ENCODE data around the gene DDX49. TPM values are rescaled to one million over a fixed set of nuclear protein-coding genes. Genes with fewer than 3 reads are reported as not detected.

Gene DDX49
- total RNA-seq, 2 experiments from 2014 or later, result 48.3 to 50.1 TPM

DNA sequence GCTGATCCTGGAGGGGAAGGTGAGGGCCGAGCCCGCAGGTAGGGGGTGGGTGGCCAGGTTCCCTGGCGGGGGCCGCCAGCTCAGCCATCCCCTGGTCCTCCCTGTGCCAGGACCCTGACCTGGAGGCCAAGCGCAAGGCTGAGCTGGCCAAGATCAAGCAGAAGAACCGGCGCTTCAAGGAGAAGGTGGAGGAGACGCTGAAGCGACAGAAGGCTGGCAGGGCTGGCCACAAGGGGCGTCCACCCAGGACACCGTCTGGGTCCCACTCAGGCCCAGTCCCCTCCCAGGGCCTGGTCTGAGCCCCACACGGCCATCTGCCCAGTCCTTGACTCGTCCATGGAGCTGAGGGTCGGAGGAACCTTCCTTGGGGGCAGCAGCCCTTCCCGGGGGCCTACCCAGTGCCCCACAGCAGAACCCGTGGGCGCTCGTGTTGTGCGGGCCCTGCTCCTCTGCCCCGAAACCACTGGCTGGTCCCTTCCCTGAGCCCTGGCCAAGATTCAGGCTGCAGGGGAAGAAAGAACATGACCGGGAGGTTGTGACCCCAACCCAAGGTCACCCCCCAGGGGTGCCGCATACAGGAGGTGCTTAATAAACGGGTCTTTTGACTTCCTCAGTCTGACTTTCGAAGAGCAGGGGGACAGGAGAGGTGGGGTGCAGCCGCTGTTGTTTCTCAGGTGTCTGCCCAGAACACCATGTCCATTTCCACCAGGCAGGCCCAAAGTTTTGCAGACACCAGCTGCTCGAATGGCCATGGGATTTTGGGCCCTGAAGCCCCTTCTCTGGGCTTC, 8.7 kb downstream of the DDX49 start:
- Mint-ChIP-seq H3K9me3 (no peaks in the 10 kb centered on the region), H3K36me3 (ENCODE audit: low read depth) (peaks cover 16% of the 10 kb centered on the region), H3K4me3 (no peak overlapping the region), H3K4me1 (ENCODE audit: low read depth) (peaks cover 5% of the 10 kb centered on the region), H3K27ac (no peak overlapping the region), H3K27me3 (ENCODE audit: low read depth) (no peaks in the 10 kb centered on the region)
- DNase-seq, result no peak
- intact Hi-C loops (cut with micrococcal nuclease), result no loop called here
- CTCF ChIA-PET, result no interaction called here

- Mint-ChIP-seq H3K9me3 (no peaks in the 10 kb centered on the region), H3K27ac (no peak overlapping the region), H3K27me3 (ENCODE audit: low read depth) (peaks cover 9% of the 10 kb centered on the region), H3K4me1 (ENCODE audit: low read depth) (peaks cover 5% of the 10 kb centered on the region), H3K36me3 (ENCODE audit: low read depth) (peaks cover 12% of the 10 kb centered on the region), H3K4me3 (no peak overlapping the region)
- intact Hi-C loops (cut with micrococcal nuclease), result no loop called here
- DNase-seq, result no peak
- CTCF ChIA-PET, result interaction anchor here (0.5 to 0.8 kb wide), 3 partner anchors 8 to 329 kb away, joined by 3 to 7 read pairs (median 3); partner anchors contain the start of genes COPE and DDX49
These were observed 9.8 kb downstream of the DDX49 start for GRCh38 chr19:18929311-18929710.

DNA sequence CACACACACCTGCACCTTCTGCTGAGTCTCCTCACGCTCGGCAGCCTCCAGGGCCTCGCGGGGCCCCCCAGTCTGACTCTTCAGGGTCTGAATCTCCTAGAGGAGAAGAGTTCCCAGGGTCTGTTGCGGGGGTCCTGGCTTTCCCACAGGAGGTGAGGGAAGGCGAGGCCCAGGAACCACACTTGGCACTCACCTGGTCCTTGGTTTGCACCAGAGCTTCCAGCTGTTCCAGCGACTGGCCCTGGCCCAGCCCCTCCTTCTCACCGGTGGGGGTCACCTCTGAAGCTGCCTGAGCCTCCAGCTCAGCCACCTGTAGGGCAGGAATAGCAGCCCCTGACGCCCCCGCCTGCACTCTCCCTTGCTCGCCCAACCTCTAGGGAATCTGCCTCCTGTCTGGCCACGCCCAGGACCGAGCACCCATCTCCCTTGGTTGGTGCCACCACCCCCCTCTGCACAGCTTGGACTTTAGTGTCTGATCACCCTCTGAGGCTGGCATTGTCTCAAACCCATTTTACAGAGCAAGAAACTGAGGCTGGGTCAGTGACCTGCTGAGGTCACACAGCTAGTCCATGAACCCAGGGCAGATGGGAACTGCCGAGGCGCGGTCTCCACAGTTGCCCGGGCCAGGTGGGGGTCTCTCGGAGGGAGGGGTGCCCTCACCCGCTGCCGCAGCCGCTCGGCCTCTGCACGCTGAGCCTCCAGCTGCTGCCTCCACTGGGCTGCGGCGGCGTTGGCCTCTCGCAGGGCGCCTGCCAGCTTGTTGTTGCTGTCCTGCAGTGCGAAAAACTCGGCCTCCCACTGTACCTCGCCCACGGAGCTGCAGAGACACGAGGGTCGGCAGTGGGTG, 12.0 kb downstream of the DDX49 start:
- Mint-ChIP-seq H3K4me1 (ENCODE audit: low read depth) (peaks cover 5% of the 10 kb centered on the region), H3K27me3 (ENCODE audit: low read depth) (peaks cover 10% of the 10 kb centered on the region), H3K9me3 (no peaks in the 10 kb centered on the region), H3K27ac (no peak overlapping the region), H3K4me3 (no peak overlapping the region), H3K36me3 (ENCODE audit: low read depth) (no peaks in the 10 kb centered on the region)
- DNase-seq, result no peak
- CTCF ChIA-PET, result interaction anchor here (1.1 kb wide), 1 partner anchor 65 kb away, joined by 3 read pairs; no protein-coding TSS in a partner anchor
- intact Hi-C loops (cut with micrococcal nuclease), result loop anchor here (1.0 kb wide), 1 partner anchor 12 kb away; the partner anchor contains the start of genes COPE and DDX49

- H3K9me3 Mint-ChIP-seq, result no peaks in the 10 kb centered on the region
- peak; percentile 83 for DNase-seq
- H3K27ac Mint-ChIP-seq, result no peak overlapping the region
- intact Hi-C loops (cut with micrococcal nuclease), result loop anchor here (1.0 kb wide), 1 partner anchor 13 kb away; the partner anchor contains the start of genes COPE and DDX49
- peaks cover 10% of the 10 kb centered on the region for H3K27me3 Mint-ChIP-seq (ENCODE audit: low read depth)
- H3K4me1 Mint-ChIP-seq (ENCODE audit: low read depth), result peaks cover 5% of the 10 kb centered on the region
- H3K4me3 Mint-ChIP-seq, result peak overlapping the region; percentile 65
- H3K36me3 Mint-ChIP-seq (ENCODE audit: low read depth), result no peaks in the 10 kb centered on the region
- CTCF ChIA-PET, result no interaction called here
These were observed 12.8 kb downstream of the DDX49 start for GRCh38 chr19:18932216-18932841.

GRCh38 chr19:18933297-18933696, 13.8 kb downstream of the DDX49 start:
- H3K4me3 Mint-ChIP-seq, result no peak overlapping the region
- intact Hi-C loops (cut with micrococcal nuclease), result no loop called here
- H3K9me3 Mint-ChIP-seq, result no peaks in the 10 kb centered on the region
- DNase-seq, result no peak
- H3K36me3 Mint-ChIP-seq (ENCODE audit: low read depth), result no peaks in the 10 kb centered on the region
- peaks cover 10% of the 10 kb centered on the region for H3K27me3 Mint-ChIP-seq (ENCODE audit: low read depth)
- H3K27ac Mint-ChIP-seq, result no peak overlapping the region
- CTCF ChIA-PET, result no interaction called here
- peaks cover 5% of the 10 kb centered on the region for H3K4me1 Mint-ChIP-seq (ENCODE audit: low read depth)

DNA sequence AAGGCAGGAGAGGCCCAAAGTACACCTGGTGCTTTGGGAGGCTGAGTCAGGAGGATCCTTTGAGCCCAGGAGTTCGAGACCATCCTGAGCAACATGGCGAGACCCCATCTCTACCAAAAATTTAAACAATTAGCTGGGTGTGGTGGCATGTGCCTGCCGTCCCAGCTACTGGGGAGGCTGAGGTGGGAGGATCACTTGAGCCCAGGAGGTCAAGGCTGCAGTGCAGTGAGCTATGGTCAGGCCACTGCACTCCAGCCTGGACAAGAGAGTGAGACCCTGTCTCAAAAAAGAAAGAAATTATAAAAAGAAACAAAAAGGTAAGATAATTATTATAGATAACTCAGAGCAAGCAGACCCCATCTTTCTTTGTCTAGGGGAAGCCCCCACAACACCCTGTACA, 19.6 kb downstream of the DDX49 start:
- H3K4me1 Mint-ChIP-seq (ENCODE audit: low read depth), result peaks cover 9% of the 10 kb centered on the region
- peaks cover 28% of the 10 kb centered on the region for H3K27me3 Mint-ChIP-seq (ENCODE audit: low read depth)
- intact Hi-C loops (cut with micrococcal nuclease), result no loop called here

DNA sequence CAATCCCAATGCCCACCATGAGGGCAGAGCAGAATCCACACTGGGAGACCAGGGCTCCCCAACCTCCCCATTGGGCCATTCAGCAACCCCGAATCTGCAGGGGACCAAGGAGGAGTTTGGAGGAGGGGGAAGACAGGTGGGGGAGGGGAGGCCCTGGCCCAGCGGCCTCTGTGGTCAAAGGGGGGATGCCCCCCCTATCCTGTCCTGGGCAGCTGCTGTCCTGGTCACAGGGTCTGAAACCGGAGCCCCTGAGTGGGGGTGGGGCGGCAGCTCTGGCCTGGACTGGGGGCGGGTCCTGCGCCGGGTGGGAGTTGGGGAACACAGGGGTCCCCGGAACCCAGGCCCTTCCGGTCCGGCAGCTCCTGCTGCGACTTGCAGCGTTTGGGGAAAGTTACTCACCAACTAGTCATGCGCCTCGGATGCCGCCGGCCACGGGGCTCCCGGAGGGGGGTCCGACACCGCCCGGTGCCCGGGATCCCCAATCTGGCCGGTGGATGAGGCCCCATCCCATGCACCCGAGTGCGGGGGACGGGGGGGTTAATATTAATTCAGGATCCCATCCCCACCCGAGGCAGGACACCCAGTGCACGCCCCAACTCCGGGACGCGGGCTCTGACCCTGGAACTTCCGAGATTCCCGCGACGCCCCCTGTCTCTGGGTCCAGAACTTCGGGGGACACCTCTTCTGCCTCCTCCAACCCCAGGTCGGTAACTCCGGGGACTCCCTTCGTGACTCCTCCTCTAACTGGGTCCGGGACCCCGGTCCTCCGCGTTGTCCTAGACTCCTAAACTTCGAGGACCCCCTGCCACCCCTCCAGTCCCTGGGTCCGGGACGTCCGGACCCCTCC, 20.6 kb downstream of the DDX49 start:
- intact Hi-C loops (cut with micrococcal nuclease), result no loop called here
- Mint-ChIP-seq H3K36me3 (ENCODE audit: low read depth) (no peaks in the 10 kb centered on the region), H3K4me3 (peak overlapping the region; percentile 40), H3K9me3 (no peaks in the 10 kb centered on the region), H3K27ac (no peak overlapping the region), H3K27me3 (ENCODE audit: low read depth) (peaks cover 26% of the 10 kb centered on the region), H3K4me1 (ENCODE audit: low read depth) (peaks cover 9% of the 10 kb centered on the region)
- CTCF ChIA-PET, result no interaction called here
- no peak for DNase-seq

More for the DNA sequence above, 19.6 kb downstream of the DDX49 start:
- CTCF ChIA-PET, result no interaction called here
- H3K36me3 Mint-ChIP-seq (ENCODE audit: low read depth), result no peaks in the 10 kb centered on the region
- no peaks in the 10 kb centered on the region for H3K9me3 Mint-ChIP-seq
- no peak overlapping the region for H3K27ac Mint-ChIP-seq
- no peak for DNase-seq
- no peak overlapping the region for H3K4me3 Mint-ChIP-seq

DNA sequence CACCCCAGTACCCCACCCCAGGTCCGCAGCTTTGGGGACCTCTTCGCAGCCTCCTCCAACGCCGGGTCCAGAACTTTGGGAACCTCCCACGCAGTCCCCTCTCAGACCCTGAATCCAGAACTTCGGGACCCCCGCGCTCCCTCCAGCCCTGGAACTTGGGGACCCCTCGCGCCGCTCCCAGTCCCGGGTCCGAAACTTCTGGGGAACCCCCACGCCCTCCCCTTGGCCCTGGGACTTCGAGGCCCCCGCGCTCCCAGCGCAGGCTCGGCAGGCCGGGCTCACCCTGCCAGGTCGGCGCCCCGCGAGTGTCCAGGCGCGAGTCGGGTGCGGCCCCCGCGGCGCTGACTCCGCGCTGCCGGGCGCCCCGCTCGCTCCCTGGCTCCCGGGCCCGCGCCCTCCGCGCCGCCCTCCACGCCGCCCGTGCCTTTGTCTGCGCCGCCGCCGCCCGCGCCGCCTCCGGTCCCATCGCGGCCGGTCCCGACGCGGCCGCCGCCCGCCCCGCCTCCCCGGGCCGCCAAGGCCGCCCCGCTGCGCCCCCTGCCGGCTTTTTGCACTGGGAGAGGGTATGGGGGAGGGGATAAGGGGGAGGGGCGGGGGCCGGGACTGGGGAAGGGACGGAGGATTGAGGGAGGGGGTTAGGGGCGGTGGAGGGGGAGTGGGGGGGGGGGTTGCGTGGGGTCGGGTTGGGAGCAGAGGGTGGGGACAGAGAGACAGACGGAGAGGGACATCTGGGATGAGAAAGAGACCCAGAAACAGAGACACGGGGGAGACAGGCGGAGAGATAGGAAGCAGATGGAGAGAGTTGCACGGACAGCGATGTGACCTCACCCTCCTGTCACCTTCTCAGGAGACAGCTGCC, 21.5 kb downstream of the DDX49 start, which contains the start of gene HOMER3:
Gene HOMER3, minus strand, starts transcription at position 449 of the 859 bp plus-strand sequence. CDS start 2,235 bp downstream, outside the sequence.
- Mint-ChIP-seq H3K4me1 (ENCODE audit: low read depth) (peaks cover 9% of the 10 kb centered on the region), H3K9me3 (no peaks in the 10 kb centered on the region), H3K4me3 (peak within 1 kb of the TSS; percentile 40), H3K27ac (no peak within 1 kb of the TSS), H3K36me3 (ENCODE audit: low read depth) (no peaks in the 10 kb centered on the region), H3K27me3 (ENCODE audit: low read depth) (peaks cover 26% of the 10 kb centered on the region)
- peak; percentile 82 for DNase-seq
- CTCF ChIA-PET, result no interaction called here
- intact Hi-C loops (cut with micrococcal nuclease), result loop anchor here (1.0 kb wide), 1 partner anchor 22 kb away; the partner anchor contains the start of genes COPE and DDX49

DNA sequence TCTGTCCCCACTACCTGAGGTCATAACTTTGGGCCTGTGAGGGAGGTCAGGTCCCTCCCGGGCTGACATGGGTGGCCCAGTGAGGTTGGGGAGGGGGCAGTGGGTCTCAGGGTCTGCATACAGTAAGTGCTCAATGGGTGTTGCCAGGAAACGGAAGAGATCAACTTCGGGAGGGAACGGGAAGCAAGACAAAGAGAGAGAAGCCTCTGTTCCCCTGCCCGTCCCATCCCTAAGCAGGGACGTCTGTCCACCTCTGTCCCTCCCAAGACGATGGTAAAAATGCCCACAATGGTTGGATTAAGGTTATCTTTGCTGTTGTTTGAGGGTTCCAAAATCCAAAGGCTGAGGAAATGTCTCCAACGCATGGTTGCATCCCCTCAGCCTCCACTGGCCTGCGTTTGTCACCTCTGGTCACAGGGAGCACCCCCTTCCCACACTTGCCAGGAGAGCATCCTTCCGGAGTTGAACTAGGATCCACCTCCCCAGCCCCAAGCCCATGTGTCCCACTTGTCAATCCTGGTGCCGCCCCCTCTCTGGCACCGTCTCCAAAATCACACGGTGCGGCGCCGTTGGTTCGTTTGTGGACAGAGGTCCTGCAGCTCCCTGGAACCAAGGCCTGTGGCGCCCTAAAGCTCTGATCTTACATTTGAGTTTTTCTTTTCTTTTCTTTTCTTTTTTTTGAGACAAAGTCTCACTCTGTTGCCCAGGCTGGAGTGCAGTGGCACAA, 22.3 kb downstream of the DDX49 start:
- intact Hi-C loops (cut with micrococcal nuclease), result loop anchor here (1.0 kb wide), 1 partner anchor 22 kb away; the partner anchor contains the start of genes COPE and DDX49
- no peak for DNase-seq
- H3K27me3 Mint-ChIP-seq (ENCODE audit: low read depth), result peaks cover 29% of the 10 kb centered on the region
- H3K36me3 Mint-ChIP-seq (ENCODE audit: low read depth), result no peaks in the 10 kb centered on the region
- peaks cover 9% of the 10 kb centered on the region for H3K4me1 Mint-ChIP-seq (ENCODE audit: low read depth)
- no peak overlapping the region for H3K27ac Mint-ChIP-seq
- CTCF ChIA-PET, result no interaction called here
- peak overlapping the region; percentile 30 for H3K4me3 Mint-ChIP-seq
- no peaks in the 10 kb centered on the region for H3K9me3 Mint-ChIP-seq

DNA sequence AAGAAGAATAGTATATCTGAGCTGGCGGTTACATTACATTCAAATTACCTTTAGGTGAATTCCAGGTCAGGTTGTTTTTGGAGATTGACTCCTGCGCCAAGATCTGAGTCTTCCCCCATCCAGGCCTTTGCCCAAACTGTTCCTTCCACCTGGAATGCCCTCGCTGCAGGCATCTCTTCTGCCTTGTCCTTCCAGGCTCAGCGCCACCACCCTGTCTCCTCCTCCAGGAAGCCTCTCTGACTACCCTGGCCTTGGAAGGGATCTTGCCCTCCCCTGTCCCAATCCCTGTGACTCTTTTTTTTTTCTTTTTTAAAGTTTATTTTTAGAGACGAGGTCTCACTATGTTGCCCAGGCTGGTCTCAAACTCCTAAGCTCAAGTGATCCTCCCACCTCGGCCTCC, 23.2 kb downstream of the DDX49 start:
- Mint-ChIP-seq H3K4me3 (no peak overlapping the region), H3K36me3 (ENCODE audit: low read depth) (no peaks in the 10 kb centered on the region), H3K9me3 (no peaks in the 10 kb centered on the region), H3K27ac (no peak overlapping the region), H3K27me3 (ENCODE audit: low read depth) (peaks cover 29% of the 10 kb centered on the region), H3K4me1 (ENCODE audit: low read depth) (peaks cover 9% of the 10 kb centered on the region)
- intact Hi-C loops (cut with micrococcal nuclease), result no loop called here
- DNase-seq, result no peak
- CTCF ChIA-PET, result no interaction called here
